Glutamatergic neuron (in vitro differentiated cells): ENCODE results near the gene LDLRAD4. TPM values are rescaled to one million over a fixed set of nuclear protein-coding genes. Genes with fewer than 3 reads are reported as not detected.

Experiments used
- DNase-seq: peaks from one replicate; pipeline ENCODE4 v3.0.0; 2022
- H3K27ac Mint-ChIP-seq: one replicate; pipeline ENCODE4 v1.8.0; 2020; ENCODE audit warnings: mild to moderate bottlenecking, mixed read lengths, inconsistent platforms; ENCODE audit not compliant: unreplicated experiment
- H3K27me3 Mint-ChIP-seq: one replicate; pipeline ENCODE4 v1.8.0; 2020; ENCODE audit warnings: mild to moderate bottlenecking, moderate library complexity, mixed read lengths, inconsistent platforms; ENCODE audit not compliant: unreplicated experiment
- H3K36me3 Mint-ChIP-seq: one replicate; pipeline ENCODE4 v1.8.0; 2020; ENCODE audit warnings: mild to moderate bottlenecking, mixed read lengths, inconsistent platforms; ENCODE audit not compliant: unreplicated experiment
- H3K4me1 Mint-ChIP-seq: one replicate; pipeline ENCODE4 v1.8.0; 2020; ENCODE audit warnings: mild to moderate bottlenecking, low read depth, mixed read lengths, inconsistent platforms; ENCODE audit not compliant: unreplicated experiment
- H3K4me3 Mint-ChIP-seq: one replicate; pipeline ENCODE4 v1.8.0; 2020; ENCODE audit warnings: mild to moderate bottlenecking, mixed read lengths, inconsistent platforms; ENCODE audit not compliant: unreplicated experiment
- H3K9me3 Mint-ChIP-seq: one replicate; pipeline ENCODE4 v1.8.0; 2020; ENCODE audit warnings: mild to moderate bottlenecking, moderate library complexity, mixed read lengths, inconsistent platforms; ENCODE audit not compliant: unreplicated experiment
- CTCF ChIP-seq: fragments of 200-600 bp; sonication (generic); IDR thresholded peaks from one replicate; pipeline ENCODE4 v1.5.0; 2021; ENCODE audit not compliant: partially characterized antibody, unreplicated experiment
- total RNA-seq: library from RNA; stranded (reverse); fragmentation: NEBNext Ultra II Directional; extraction: Animal tissue kit (Norgen Biotek cat#: 25700); gene quantifications from one replicate; pipeline ENCODE4 v1.2.1, GENCODE V29; 2021; ENCODE audit not compliant: unreplicated experiment

LDLRAD4 gene
- total RNA-seq, 1 donor from 2014 or later = 0.29 TPM

- no peak overlapping the region for H3K27ac Mint-ChIP-seq
- no peak overlapping the region for H3K4me3 Mint-ChIP-seq
- TF ChIP-seq CTCF = no peak
- no peaks in the 10 kb centered on the region for H3K36me3 Mint-ChIP-seq
- DNase-seq = no peak
- peaks cover 9% of the 10 kb centered on the region for H3K4me1 Mint-ChIP-seq
- H3K27me3 Mint-ChIP-seq = peaks cover 5% of the 10 kb centered on the region
- no peaks in the 10 kb centered on the region for H3K9me3 Mint-ChIP-seq
Measured at GRCh38 chr18:13363359-13363758, 144.8 kb downstream of the LDLRAD4 start.

GRCh38 chr18:13364721-13365205 is 146.2 kb downstream of the LDLRAD4 start:
- Mint-ChIP-seq H3K4me1 (peaks cover 9% of the 10 kb centered on the region), H3K36me3 (no peaks in the 10 kb centered on the region), H3K27ac (no peak overlapping the region), H3K27me3 (peaks cover 5% of the 10 kb centered on the region), H3K4me3 (no peak overlapping the region), H3K9me3 (no peaks in the 10 kb centered on the region)
- no peak for DNase-seq
- no peak for TF ChIP-seq CTCF

- no peaks in the 10 kb centered on the region for H3K36me3 Mint-ChIP-seq
- peaks cover 9% of the 10 kb centered on the region for H3K4me1 Mint-ChIP-seq
- DNase-seq = no peak
- no peak overlapping the region for H3K4me3 Mint-ChIP-seq
- H3K27me3 Mint-ChIP-seq = peaks cover 5% of the 10 kb centered on the region
- H3K27ac Mint-ChIP-seq = no peak overlapping the region
- H3K9me3 Mint-ChIP-seq = no peaks in the 10 kb centered on the region
- no peak for TF ChIP-seq CTCF
Measured at GRCh38 chr18:13366131-13366530, 147.6 kb downstream of the LDLRAD4 start.

GRCh38 chr18:13366541-13366940 is 148.0 kb downstream of the LDLRAD4 start:
- peaks cover 5% of the 10 kb centered on the region for H3K27me3 Mint-ChIP-seq
- no peaks in the 10 kb centered on the region for H3K36me3 Mint-ChIP-seq
- no peaks in the 10 kb centered on the region for H3K9me3 Mint-ChIP-seq
- no peak overlapping the region for H3K4me3 Mint-ChIP-seq
- no peak overlapping the region for H3K27ac Mint-ChIP-seq
- DNase-seq = no peak
- TF ChIP-seq CTCF = no peak
- peaks cover 9% of the 10 kb centered on the region for H3K4me1 Mint-ChIP-seq

- Mint-ChIP-seq H3K4me3 (no peak overlapping the region), H3K9me3 (no peaks in the 10 kb centered on the region), H3K27ac (no peak overlapping the region), H3K36me3 (no peaks in the 10 kb centered on the region), H3K27me3 (peaks cover 5% of the 10 kb centered on the region), H3K4me1 (peaks cover 12% of the 10 kb centered on the region)
- TF ChIP-seq CTCF = no peak
- DNase-seq = no peak
Measured at GRCh38 chr18:13366962-13367892, 148.7 kb downstream of the LDLRAD4 start.
